ENCODE measurements around the gene SEPTIN8. TPM values are rescaled to one million over a fixed set of nuclear protein-coding genes. Genes with fewer than 3 reads are reported as not detected.
A peak's percentile ranks its signal among the peaks of the same experiment; 100 is the strongest.

SEPTIN8 gene
- total RNA-seq, 1 donor from 2014 or later, result 27.2 TPM

DNA sequence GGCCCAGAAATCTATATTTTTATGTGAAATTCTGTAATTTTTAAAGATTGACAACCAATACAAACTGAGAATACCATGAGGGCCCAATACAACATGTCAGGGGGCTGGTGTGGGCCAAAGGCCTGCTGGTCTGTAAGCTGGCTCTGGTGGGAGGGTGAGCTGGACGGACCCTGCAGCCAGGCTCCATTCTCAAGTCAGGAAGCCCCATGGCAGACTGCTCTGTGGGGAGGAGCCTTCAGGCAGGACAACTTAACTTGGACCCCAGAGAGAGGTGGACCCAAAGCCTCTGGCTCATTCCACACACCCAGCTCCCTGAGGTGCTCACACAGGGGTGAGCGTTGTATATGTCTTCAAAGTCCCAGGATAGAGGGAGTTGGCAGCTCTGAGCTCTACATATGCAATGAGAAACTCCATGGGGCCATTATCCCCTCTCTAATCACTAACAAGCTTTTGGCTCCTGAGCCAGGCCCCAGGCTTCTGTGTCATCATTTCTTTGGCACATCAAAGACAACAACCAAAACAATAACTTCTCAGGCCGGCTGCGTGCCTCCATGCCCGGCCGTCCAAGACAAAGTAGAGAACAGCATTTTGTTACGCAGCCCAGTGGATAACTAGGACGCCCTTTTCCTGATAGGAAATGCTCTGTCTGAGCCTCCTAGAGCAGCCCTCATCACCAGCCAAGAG is 6.4 kb downstream of the SEPTIN8 start:
- Histone ChIP-seq H3K27ac (replicated peaks) (peak overlapping the region; percentile 90), H3K27me3 (ENCODE audit: low read depth) (no peaks in the 10 kb centered on the region), H3K9me3 (replicated peaks) (no peaks in the 10 kb centered on the region), H3K4me3 (peak overlapping the region; percentile 21), H3K36me3 (no peaks in the 10 kb centered on the region), H3K4me1 (peaks cover 96% of the 10 kb centered on the region)
- TF ChIP-seq, protein P1, sequence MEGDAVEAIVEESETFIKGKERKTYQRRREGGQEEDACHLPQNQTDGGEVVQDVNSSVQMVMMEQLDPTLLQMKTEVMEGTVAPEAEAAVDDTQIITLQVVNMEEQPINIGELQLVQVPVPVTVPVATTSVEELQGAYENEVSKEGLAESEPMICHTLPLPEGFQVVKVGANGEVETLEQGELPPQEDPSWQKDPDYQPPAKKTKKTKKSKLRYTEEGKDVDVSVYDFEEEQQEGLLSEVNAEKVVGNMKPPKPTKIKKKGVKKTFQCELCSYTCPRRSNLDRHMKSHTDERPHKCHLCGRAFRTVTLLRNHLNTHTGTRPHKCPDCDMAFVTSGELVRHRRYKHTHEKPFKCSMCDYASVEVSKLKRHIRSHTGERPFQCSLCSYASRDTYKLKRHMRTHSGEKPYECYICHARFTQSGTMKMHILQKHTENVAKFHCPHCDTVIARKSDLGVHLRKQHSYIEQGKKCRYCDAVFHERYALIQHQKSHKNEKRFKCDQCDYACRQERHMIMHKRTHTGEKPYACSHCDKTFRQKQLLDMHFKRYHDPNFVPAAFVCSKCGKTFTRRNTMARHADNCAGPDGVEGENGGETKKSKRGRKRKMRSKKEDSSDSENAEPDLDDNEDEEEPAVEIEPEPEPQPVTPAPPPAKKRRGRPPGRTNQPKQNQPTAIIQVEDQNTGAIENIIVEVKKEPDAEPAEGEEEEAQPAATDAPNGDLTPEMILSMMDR (IDR thresholded peaks at IDR 0.05; ENCODE audit: borderline replicate concordance), result no peak
- intact Hi-C loops (cut with micrococcal nuclease), result no loop called here
- DNase-seq, result no peak

- Histone ChIP-seq H3K27ac (replicated peaks) (peak overlapping the region; percentile 36), H3K36me3 (peaks cover 19% of the 10 kb centered on the region), H3K4me3 (no peak overlapping the region), H3K9me3 (replicated peaks) (no peaks in the 10 kb centered on the region), H3K4me1 (peaks cover 79% of the 10 kb centered on the region), H3K27me3 (ENCODE audit: low read depth) (no peaks in the 10 kb centered on the region)
- TF ChIP-seq, protein P1 (IDR thresholded peaks at IDR 0.05; ENCODE audit: borderline replicate concordance), result no peak
- DNase-seq, result no peak
- intact Hi-C loops (cut with micrococcal nuclease), result no loop called here
Measured at GRCh38 chr5:132768485-132768868, 8.6 kb downstream of the SEPTIN8 start.

GRCh38 chr5:132767150-132767549 is 9.9 kb downstream of the SEPTIN8 start:
- peaks cover 66% of the 10 kb centered on the region for H3K4me1 ChIP-seq
- intact Hi-C loops (cut with micrococcal nuclease), result no loop called here
- no peaks in the 10 kb centered on the region for H3K27me3 ChIP-seq (ENCODE audit: low read depth)
- H3K9me3 ChIP-seq (replicated peaks), result no peaks in the 10 kb centered on the region
- no peak for DNase-seq
- H3K4me3 ChIP-seq, result no peak overlapping the region
- peak overlapping the region; percentile 41 for H3K27ac ChIP-seq (replicated peaks)
- H3K36me3 ChIP-seq, result peaks cover 32% of the 10 kb centered on the region
- TF ChIP-seq, protein P1 (IDR thresholded peaks at IDR 0.05; ENCODE audit: borderline replicate concordance), result no peak

DNA sequence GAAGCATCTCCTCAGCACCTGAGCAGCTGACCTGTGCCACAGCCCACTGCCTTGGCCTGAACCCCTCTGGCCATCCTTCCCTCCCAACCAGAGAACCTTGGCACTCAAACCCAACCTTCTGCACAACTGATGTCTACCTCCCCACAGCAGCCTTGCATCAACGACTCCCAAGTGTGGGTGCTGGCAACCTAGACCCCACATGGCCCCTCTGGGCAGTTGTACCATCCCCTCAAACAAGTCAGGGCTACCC is 10.3 kb downstream of the SEPTIN8 start:
- Histone ChIP-seq H3K4me1 (peaks cover 62% of the 10 kb centered on the region), H3K27me3 (ENCODE audit: low read depth) (no peaks in the 10 kb centered on the region), H3K9me3 (replicated peaks) (no peaks in the 10 kb centered on the region), H3K27ac (replicated peaks) (no peak overlapping the region), H3K36me3 (peaks cover 36% of the 10 kb centered on the region), H3K4me3 (no peak overlapping the region)
- DNase-seq, result no peak
- TF ChIP-seq, protein P1 (IDR thresholded peaks at IDR 0.05; ENCODE audit: borderline replicate concordance), result no peak
- intact Hi-C loops (cut with micrococcal nuclease), result no loop called here

DNA sequence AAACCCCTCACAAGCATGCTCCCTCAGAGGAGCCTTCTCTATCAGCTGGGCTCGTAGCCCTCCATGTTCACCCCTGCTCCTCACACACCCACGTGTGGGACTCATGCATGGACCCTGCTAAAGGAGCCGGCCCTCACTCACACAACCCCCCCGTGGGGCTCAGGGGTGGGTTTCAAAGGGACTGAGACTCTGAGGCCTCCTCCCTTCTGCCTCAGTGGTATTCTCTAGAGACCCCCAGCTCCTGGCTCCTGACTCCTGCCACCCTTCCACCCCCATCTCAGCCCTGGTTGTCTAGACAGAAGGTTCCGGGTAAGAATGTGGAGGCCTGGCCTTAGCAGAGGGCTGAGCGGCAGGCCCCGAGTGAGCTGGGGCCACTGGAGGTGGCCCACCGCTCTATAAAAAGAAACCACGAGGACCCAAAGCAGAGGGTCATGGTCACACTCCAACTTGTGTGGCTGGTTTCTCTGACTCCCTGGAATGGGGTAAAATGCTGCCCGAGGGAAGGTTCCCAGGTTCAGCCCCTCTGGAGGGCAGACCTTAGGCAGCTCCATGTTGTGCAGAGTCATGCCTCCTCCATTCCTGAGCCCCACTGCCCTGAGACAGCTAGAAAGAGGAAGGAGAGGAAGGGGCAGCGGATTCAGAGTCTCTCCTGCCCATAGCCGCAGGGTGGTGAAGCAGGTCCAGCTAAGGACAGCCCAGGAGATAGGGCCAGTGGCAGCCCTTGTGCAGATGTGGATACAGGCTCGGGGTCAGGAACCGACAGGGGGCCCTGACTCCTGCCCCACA is 10.8 kb downstream of the SEPTIN8 start:
- no peaks in the 10 kb centered on the region for H3K9me3 ChIP-seq (replicated peaks)
- H3K4me3 ChIP-seq, result no peak overlapping the region
- DNase-seq, result no peak
- H3K27me3 ChIP-seq (ENCODE audit: low read depth), result no peaks in the 10 kb centered on the region
- peaks cover 57% of the 10 kb centered on the region for H3K4me1 ChIP-seq
- intact Hi-C loops (cut with micrococcal nuclease), result no loop called here
- H3K27ac ChIP-seq (replicated peaks), result peak overlapping the region; percentile 4
- H3K36me3 ChIP-seq, result peaks cover 41% of the 10 kb centered on the region
- TF ChIP-seq, protein P1 (IDR thresholded peaks at IDR 0.05; ENCODE audit: borderline replicate concordance), result no peak
